Choroid plexus epithelial cell (primary cell): ENCODE results near the gene UNC5A.

Source experiments
- DNase-seq: peaks from one replicate; pipeline ENCODE4 v3.0.0-alpha.2; 2010; ENCODE audit warnings: low read depth
- H3K4me3 ChIP-seq: 2 replicates; pipeline ENCODE4 v1.5.1; 2011; ENCODE audit warnings: low read depth, mild to moderate bottlenecking, control low read depth, low read length, moderate library complexity
- TF ChIP-seq, protein P1 (sequence below): conservative IDR thresholded peaks from 2 replicates; pipeline ENCODE4 v1.5.1; 2011; ENCODE audit warnings: low read depth, mild to moderate bottlenecking, control low read depth, inconsistent platforms, low read length, moderate library complexity

Gene UNC5A

DNA sequence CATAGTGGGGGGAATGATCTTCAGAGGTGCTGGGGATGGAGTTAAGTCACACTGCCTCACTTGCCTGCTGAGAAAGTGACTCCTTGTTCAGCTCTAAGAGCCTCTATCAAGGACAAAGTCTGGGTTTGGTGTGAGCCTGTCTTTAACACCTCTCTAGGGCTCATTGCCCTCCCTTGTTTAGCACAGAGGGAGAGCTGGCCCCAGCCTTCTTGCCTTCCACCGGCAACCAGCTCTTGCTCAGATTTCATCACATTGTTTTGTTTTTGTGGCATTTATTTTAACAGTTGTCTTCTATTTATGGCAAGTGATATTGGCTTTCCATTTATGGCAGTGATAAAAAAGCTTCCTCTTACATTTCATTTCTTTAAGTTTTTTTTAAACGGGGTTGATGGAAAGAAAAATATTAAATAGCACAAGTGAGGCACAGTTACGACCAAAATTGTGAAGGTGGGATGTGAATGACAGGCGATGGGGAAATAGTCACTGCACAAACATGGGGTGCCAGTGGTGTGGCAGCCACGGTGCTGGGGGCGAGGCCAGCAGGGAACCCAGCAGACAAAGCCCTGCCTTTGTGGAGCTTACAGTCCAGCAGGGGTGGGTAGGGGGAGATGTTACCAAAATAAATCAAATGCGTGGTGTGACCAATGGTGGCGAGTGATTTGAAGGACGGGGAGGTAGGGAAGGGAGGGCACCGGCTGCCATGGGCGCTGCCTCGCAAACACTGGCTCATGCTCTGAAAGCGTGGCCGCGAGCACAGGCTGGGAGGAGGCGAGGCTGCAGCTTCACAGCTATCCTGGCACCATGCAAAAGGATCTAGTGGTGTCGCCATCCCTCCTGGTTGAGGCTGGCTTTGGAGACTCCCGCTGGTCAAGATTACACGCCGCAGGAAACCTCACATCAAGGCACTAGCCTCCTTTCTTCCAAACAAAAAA lies 21.2 kb upstream of the UNC5A start:
- DNase-seq: no peak
- H3K4me3 ChIP-seq: no peak overlapping the region
- TF ChIP-seq, protein P1, sequence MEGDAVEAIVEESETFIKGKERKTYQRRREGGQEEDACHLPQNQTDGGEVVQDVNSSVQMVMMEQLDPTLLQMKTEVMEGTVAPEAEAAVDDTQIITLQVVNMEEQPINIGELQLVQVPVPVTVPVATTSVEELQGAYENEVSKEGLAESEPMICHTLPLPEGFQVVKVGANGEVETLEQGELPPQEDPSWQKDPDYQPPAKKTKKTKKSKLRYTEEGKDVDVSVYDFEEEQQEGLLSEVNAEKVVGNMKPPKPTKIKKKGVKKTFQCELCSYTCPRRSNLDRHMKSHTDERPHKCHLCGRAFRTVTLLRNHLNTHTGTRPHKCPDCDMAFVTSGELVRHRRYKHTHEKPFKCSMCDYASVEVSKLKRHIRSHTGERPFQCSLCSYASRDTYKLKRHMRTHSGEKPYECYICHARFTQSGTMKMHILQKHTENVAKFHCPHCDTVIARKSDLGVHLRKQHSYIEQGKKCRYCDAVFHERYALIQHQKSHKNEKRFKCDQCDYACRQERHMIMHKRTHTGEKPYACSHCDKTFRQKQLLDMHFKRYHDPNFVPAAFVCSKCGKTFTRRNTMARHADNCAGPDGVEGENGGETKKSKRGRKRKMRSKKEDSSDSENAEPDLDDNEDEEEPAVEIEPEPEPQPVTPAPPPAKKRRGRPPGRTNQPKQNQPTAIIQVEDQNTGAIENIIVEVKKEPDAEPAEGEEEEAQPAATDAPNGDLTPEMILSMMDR: no peak

DNA sequence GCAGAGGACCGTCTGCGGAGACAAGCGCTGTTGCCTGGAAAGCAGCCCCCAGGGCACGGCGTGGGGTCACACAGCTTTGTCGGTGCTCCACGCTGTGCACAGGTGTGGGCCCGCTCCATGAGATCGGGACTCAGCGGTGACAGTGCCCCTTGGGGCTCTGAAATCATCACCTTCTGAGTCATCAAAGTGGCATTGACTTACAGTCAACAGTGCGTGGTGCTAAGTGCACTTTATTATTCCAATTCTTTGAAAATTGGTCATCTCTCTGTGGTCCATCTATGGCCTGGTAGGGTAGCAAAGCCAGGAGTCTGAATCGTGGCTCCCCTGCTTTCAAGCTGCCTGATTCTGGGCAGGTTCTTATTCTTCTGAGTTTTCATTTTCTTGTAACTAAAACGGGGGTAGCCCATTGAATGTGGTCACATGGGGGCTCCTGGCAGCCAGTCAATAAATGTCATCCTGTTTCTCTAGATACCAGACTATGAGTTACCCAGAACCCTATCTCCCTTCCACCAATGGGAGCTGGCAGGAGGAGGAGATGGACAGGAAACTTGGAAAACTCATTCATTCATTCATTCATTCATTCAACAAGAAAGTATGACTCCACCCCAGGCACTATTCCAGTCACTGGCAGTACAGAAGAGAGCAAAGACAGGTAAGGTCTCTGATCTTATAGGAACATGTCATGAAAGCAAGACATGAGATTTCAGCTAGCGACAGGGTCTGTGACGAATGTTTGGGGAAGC lies 20.3 kb upstream of the UNC5A start:
- no peak overlapping the region for H3K4me3 ChIP-seq
- TF ChIP-seq, protein P1: no peak
- no peak for DNase-seq

DNA sequence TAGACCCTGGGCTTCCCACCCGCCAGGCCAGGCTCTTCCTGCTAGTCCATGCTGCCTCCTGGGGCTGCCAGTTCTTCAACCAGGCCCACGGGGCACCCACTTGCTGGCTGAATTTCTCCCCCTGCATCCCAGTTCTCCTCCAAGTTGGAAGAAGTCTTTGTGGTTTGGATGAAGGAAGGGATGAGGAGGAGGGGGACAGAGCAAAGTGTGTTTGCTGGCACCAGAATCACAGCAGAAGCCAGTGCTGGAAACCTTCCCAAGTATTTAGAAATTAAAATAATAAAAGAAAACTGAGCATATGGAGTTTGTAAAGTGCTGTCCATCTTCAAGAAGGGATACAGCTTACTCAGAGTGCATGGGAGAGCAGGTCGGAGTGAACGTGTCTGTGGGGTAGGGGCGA lies 19.4 kb upstream of the UNC5A start:
- no peak overlapping the region for H3K4me3 ChIP-seq
- DNase-seq: no peak
- TF ChIP-seq, protein P1: no peak

DNA sequence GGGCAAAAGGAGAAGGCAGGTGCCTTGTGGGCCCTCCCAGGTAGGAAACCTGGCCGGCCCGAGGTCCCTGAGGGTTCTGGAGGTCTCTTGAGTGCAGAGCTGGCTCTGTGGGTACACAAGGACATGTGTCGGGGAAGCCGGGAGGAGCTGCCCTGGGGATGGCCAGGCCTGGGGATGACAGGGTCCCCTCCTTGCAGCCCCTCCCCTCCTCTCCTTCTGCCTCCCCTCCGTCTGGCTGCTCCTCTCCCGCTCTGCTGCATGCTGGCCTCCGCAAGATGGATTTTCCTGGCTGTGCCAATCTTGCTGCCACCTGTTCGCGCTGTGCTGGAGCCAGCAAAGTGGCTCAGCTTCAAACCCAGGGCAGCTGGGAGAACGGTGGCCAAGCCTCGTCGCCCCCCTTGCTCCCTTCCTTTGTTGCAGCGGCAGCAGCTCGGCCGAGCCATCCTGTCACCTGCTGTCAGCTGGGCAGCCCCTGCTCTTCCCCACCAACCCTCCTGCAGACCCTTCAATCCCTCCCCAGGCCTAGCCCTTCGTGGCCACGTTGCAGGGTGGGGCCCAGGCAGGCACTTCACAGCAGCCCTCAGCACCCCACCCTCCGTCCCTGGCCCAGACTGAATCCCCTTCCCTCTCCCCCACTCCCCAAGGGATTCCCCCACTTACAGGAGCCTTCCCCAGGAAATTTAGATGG lies 17.6 kb upstream of the UNC5A start:
- TF ChIP-seq, protein P1: no peak
- H3K4me3 ChIP-seq: no peak overlapping the region
- no peak for DNase-seq

DNA sequence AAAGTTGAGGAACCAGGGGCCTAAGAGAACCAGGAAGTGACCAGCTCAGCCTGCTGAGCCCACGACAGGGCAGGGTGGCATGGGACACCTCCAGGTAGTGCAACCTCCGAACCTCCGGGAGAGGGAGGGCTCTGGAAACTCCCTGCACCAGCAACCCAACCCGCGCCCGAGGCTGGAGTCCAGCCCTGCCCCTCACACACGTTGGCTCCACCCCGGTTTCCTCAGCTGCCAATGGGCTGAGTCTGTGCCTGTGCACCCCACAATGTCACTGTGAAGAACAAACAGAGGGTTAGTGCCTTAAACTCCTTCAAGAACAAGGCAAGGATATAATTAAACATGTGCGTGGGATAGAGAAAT lies 17.0 kb upstream of the UNC5A start:
- TF ChIP-seq, protein P1: no peak
- no peak overlapping the region for H3K4me3 ChIP-seq
- no peak for DNase-seq

DNA sequence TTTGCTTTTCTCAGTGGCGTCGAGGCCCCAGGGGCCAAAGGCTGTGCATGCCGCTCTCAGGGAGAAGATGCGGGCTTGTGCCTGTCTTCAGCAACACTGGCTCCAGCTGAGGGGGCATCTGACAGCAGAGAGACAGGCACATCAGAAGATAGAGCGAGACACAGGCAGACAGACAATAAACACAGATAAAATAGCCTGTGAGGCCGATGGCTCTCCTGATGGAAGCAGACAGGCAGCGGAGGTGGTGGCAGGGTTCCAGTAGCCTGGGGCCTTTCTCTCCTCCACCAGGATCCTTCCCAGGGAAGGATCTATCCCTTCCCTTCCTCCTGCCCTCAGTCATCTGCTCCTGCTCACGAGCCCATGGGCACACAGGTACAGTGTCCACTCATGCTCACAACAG lies 16.6 kb upstream of the UNC5A start:
- H3K4me3 ChIP-seq: no peak overlapping the region
- DNase-seq: no peak
- TF ChIP-seq, protein P1: no peak
